Measurements from ENCODE around the gene SMAP2.

- TF ChIP-seq CTCF (IDR thresholded peaks at IDR 0.05; ENCODE audit: low read depth, low read length) (no peak), POLR2A (IDR thresholded peaks at IDR 0.05; ENCODE audit: extremely low read depth, insufficient read length) (no peak)
- TF ChIP-seq, protein P1, sequence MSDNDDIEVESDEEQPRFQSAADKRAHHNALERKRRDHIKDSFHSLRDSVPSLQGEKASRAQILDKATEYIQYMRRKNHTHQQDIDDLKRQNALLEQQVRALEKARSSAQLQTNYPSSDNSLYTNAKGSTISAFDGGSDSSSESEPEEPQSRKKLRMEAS (IDR thresholded peaks at IDR 0.05; ENCODE audit: low read depth, low read length): no peak
Observed at GRCh38 chr1:40462956-40463590, 89.5 kb downstream of the SMAP2 start.
